NCI-H1048 (cell line): Measurements from ENCODE around the gene TK1.
"Not testable (repeated sequence)": the region's sequence is repeated elsewhere in the genome, so short reads cannot be mapped to it uniquely, and the experiment has no call there.

Experiments
- DNase-seq: peaks from one replicate; lab custom pipeline; 2025; lab: John Stamatoyannopoulos, UW

Gene TK1

DNA sequence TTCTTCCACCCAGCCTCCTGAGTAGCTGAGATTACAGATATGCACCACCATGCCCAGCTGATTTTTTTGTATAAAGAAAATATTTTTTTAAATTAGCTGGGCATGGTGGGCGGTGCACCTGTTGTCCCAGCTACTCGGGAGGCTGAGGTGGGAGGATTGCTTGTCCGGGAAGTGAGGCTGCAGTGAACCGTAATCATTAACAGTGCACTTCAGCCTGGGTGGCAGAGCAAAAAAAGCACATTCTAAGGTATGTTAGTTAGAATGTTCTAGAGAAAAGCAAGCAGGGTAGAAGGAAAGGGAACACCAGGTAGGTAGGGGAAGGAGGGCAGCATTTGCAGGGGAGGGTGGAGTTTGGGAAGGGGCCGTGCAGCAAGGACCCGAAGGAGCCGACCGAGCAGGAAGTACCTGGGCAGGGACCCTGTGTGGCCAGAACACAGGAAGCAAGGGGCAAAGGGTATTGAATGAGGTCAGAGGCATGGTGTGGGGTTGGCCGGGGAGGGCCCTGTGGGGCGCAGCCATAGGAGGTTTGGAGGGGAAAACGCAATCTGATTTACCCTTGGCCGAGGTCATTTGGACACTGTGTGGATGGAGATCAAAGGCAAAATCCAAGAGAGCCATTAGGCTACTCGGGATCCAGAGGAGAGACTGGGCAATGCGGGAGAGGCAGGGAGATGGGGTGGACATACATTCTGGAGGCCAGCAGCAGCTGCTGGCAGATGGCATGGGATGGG lies 38.4 kb downstream of the TK1 start:
- no peak for DNase-seq

DNA sequence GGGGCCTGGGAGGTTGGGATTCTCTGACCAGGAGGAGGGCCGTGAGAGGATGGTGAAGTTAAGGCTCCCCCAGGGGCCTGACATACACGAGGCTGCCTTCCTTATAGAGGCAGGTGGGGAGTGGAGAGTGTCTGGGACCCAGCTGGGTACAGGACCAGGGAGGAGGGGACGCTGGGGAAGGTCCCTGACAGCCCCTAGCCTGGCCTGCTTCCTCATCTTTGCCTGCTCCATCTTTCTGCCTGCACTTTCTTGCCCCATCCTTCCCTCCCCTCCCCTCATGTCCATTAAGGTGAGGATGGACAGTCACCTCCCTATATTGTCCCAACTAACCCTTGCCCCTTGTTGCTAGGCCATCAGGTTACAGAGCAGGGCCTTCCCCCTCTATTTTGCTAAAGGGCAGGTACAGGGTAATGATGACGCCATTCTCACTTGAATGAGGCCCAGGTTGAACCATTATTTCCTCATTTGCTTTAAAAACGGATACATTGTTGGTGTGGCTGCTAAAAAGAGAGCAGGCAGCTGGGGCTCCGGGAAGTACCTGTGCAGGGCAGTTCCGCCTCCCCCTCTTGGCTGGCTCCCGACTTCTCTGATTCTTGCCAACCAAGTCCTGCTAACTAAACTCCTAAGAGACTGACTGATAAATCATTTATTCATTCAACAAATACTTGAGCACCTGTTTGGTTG lies 39.4 kb downstream of the TK1 start:
- DNase-seq = no peak

DNA sequence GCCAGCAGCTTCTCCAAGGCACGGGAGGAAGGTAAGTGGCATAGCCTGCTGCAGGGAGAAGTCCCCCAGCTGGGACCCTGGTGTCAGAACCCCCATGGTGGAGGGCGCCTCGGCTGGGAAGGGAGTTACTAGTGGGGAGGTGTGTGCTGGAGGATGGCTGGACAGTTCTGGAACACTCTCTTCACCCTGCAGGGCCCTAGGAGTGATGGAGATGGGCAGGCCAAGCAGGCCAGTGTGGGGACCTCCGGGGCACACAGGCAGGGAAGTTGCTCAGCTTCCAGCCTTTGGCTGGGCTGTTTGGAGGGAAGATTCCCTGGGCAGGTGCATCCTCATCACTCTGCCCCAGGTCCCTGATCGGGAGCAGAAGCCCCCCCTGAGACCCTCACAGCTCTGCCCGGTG lies 40.0 kb downstream of the TK1 start:
- no peak for DNase-seq

DNA sequence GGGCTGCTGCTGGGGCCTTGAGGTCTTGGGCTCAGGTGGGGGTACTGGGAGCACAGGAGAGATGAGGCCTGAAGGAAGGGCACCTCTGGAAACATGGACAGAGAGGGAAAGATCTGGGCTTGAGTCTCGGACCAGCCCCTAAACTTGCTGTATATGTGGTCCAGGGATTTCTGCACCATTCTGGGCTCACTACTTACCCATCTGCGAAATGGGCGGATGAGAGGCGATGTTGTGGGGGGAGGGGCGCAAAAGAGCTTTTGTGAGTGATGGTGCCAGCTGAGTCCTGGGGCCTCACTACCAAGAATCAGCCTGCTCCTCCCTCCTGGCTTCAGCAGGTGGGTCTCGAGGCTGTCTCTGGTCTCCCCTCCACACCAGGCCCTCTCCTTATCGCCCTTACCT lies 40.4 kb downstream of the TK1 start:
- no peak for DNase-seq

DNA sequence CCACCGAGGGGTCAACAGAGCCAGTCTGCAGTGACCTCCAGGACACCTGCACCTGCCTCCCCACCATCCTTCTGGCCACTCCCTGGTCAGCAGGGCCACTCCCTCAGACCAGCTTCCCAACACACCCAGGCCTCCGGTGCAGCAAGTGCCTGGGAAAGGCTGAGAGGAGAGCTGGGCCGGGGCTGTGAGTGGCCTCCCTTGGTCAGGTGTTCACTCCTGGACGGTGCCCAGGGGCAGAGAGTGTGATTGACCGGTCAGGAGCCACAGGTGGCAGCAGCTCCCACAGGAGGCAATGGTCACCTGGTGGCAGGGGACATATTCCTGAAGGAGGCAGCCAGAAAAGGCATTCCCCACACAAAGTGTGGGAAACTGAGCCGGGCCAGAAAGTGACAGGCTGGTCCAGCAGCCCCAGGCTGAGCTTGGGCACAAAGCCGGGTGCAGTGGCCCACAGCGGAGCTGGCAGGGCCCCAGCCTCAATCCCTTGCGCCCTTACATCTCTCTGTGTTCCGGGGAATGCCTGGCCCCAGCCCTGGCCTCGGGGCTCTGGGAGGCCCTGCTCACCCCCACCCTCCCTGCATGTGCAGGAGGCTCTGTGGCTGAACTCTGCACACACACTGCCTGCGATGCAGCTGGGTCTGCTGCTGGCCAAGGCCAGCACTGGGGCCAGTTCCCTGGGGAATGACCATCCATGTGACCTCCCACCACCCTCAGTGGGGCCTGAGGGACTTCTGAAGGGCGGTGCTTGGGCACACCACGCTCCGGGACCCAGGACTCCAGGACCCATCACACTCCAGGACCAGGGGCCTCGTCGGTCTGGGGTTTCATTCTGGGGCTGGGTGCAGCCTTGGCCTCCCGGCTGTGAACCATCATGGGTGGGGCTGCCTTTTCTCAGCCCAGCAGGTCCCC lies 41.9 kb downstream of the TK1 start:
- no peak for DNase-seq

DNA sequence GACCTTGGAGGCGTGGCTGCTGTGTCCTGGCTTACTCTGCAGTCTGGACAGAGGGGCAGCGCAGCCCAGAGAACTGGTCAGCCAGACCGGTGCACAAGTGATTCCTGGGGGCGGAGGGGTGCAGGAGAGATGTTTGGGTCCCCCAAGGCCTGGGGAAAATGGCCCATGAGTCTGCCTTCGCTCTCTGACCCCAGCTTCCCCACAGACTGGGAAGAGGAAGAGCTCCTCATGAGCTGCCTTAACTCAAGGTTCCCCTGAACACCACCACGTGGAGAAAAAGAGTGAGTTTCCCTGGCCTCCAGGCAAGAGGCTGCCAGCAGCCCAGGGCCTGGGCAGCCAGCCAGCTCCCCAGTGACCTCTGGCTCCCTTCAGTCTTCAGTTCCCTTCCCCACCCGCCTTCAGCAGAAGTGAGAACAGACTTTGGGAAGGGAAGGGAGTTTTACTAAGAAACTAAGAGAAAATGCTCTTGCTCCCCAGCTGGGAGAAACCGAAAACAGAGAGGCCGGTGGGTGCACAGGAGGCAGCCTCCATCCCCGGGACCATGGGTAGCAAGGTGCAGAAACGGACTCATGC lies 42.6 kb downstream of the TK1 start:
- DNase-seq = no peak

DNA sequence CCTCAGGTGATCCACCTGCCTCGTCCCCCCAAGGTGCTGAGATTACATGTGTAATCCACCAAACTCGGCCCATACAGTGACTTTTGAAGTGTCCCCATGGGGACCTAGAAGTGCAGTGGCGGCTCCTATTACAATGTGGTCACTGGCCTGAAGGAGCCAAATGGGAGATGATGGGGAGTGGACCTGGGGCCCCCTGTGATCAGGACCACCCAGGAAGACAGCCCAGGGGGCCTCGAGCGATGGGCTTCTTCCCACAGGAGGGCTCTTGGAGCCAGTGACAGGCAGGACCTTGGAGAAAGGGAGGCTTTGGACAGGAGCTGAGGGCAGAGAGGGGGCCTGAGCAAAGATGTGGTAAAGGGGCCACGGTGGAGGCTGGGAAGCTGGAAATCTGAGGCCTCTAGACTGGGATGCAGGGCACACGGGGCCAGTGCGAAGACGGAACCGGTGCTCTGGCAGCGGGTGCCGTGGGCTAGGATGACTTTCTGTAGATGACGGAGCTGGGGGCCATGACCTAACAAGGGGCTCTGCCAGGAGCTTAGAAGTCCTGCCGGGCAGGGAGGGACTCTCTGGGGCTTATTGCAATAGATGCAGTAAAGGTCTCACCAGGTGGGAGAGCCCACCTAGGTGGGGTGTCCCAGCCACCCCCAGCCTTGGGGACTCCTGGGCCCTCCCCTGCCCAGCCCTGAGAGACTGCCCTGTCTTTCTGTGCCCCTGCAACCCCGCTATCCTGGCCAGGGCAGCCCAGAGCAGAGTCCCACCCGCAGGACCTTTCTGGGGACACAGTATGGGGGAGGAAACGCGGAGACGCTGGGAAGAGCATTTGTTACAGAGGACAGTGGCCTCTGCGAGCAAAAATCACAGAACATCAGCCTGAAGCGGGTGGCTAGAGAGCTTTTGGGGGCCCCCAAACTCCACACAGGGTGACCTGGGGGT lies 43.4 kb downstream of the TK1 start:
- no peak for DNase-seq

DNA sequence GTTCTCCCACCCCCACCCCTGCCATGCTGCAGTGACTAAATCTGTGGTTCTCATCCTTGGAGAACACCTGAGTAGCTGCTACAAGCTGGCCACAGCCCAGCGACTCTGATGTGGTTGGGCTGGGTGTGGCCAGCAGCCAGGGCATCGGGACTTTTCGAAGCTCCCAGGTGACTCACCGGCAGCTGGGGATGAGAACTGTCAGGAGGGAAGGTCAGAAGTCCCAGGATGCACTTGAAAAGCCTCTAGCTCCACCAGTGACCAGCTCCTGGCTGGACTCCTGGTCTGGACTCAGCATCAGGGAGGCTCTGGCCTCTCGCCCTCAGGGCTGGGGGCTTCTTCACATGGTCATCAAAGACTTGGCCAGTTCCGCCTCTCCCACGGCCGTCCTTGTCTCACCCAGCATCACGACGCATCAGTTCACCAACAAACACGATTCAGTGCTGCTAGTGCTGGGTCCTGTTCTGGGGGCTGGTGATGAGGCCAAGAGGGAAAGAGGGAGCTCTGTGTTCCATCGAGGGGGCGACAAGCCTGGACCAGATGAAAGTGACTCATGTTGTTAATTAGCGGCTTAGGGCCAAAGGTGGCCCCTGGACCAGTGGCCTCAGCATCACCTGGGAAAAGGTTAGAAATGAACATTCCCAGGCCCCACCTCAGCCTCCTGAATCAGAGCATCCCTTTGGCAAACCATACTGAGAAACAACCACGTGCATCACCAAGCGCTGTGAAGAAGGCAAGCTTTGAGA lies 44.6 kb downstream of the TK1 start:
- DNase-seq = no peak

DNA sequence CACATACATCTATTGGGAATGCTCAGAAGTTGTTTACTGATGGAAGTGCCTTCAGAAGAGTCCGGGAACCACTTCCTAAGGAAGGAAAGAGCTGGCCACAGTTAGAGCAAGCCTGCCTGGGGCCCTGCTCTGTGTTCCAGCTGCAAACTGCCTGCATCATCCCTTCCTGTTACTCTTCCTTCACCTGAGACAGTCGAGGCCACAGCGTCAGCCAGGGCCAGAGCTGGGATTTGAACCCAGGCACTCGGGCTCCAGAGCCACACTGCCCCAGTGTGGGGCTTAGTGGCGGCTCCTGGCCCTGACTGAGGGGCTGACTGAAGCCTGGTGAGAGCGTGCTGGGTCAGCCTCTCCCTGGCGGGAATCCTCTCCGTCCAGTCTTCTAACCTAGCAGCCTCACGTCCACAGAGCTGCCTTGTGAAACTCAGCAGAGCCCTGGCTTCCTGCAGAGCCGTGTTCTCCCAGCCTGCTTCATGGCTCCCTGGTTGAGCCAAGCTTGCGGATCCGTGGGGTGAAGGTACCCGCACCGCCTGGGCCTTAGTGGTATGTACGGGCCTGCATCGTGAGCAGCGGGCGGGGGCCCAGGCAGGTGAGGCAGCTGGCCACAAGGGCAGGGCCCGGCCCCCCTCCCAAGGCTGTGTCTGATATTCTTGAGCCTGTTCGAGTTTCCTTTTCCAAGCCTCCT lies 45.3 kb downstream of the TK1 start:
- no peak for DNase-seq

DNA sequence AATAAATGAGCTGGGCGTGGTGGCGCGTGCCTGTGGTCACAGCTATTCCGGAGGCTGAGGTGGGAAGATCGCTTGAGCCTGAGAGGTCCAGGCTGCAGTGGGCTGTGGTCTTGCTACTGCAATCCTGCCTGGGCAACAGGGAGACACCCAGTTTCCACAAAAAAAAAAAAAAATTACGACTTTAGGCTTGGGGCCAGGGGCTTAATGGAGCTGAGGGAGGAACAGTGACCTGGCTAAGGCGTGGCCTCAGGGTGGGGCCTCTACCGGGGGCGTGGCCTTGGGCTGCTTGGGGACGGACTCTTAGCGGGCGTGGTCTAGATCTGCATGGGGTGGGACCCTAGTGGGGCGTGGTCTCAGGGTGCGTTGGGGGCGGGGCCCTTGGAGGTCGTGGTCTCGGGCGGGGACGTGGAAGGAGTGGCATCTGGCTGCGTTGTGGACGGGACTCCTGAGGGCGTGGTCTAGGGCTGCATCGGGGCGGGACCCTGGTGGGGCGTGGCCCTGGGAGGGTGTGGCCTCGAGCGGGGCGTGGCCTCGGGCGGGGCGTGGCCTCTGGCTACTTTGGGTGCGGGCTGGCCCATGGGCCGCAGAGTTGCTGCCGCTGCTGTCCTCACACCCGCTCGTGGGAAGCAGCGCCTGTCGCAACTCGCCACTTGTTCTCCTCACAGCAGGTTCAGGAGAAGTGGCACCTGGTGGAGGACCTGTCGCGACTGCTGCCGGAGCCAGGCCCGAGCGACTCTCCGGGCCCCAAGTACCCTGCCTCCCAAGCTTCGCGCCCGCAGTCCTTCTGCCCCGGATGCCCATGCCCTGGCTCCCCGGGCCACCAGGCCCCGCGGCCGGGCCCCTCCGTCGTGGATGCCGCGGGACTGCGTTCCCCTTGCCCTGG lies 46.4 kb downstream of the TK1 start:
- peak; percentile 97 for DNase-seq

DNA sequence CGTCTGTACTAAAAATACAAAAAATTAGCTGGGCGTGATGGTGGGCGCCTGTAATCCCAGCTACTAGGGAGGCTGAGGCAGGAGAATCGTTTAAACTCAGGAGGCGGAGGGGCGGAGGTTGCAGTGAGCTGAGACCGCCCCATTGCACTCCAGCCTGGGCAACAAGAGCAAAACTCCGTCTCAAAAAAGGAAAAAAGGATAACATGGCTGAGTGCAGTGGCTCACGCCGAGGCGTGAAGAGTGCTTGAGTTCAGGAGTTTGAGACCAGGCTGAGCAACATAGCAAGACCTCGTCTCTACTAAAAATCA lies 47.0 kb downstream of the TK1 start:
- DNase-seq = not testable (repeated sequence)

DNA sequence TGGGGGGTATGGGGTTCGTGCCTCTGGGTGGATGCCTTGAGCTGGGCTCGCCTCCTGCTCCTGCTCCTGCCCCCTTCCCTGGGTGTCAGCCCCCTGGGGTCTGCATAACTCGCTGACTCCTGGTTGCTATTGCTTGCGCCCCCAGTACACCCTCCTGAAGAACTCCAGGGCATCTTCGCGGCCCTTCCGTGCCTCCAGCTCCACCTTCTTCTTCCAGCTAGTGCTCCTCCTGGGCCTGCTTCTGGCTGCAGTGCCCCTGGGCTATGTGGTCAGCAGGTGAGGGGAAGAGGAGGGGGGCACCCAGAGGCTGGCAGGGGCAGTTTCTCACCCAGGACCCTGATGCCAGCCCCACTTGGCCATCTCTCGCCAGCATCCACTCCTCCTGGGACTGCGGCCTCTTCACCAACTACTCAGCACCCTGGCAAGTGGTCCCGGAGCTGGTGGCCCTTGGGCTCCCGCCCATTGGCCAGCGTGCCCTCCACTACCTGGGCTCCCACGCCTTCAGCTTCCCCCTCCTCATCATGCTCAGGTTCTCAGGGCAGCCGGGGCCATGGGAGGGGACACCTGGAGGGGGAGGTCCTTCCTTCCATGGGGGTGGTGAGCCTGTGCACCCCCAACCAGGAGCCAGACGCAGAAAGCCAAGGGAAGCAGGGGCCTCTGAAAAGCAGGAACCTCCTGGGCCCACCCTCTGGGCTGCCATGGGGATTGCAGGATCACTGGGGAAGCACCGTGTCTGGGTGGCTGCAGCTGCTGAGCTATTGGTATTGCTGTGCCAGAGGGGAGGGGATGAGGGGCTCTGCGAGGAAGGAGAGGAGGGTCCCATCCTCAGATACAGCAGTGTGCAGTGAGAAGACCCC lies 48.4 kb downstream of the TK1 start:
- no peak for DNase-seq

DNA sequence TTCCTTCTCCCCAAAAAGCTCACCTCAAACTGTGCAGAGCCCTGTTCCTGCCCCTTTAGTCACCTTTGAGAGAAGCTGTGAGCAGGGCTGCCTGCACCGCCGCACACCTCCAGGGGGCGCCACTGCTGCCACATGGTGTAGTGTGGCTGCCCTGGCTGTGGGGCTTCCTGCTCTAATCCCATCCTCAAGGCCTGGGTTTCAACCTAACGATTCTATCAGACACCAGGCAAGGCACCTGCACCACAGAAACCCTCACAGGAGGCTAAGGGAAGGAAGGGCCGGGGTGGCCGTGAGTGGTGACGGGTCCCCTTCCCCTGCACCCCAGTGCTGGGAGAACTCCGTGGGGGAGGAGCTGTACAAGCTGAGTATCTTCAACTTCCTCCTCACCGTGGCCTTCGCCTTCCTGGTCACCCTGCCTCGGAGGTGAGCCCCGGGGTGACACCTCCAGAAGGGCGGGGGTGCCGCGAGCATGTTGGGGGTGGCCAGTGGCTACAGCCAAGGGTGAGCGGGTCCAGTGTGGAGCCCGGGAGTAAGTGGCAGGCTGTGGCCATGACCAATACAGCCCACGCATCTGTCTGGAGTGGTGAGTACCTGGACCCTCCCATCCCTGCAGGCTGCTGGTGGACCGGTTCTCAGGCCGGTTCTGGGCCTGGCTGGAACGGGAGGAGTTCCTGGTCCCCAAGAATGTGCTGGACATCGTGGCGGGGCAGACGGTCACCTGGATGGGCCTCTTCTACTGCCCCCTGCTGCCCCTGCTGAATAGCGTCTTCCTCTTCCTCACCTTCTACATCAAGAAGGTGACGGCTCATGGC lies 49.3 kb downstream of the TK1 start:
- no peak for DNase-seq

DNA sequence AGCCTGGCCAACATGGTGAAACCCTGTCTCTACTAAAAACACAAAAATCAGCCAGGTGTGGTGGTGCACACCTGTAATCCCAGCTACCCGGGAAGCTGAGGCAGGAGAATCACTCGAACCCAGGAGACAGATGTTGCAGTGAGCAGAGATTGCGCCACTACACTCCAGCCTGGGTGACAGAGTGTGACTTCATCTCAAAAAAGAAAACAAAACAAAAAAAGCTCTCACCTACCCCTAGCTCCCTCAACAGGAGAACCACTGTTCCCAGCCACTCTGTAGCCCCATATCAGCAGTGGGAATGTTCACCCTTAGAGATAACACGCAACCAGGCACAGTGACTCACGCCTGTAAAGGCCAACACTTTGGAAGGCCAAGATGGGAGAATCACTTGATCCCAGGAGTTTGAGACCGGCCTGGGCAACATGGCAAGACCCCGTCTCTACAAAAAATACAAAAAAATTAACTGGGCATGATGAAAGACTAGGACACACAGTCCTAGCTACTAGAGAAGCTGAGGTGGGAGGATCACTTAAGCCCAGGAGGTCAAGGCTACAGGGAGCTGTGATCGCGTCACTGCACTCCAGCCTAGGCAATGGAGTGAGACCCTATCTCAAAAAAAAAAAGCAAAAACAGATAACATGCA lies 50.9 kb downstream of the TK1 start:
- DNase-seq = no peak

DNA sequence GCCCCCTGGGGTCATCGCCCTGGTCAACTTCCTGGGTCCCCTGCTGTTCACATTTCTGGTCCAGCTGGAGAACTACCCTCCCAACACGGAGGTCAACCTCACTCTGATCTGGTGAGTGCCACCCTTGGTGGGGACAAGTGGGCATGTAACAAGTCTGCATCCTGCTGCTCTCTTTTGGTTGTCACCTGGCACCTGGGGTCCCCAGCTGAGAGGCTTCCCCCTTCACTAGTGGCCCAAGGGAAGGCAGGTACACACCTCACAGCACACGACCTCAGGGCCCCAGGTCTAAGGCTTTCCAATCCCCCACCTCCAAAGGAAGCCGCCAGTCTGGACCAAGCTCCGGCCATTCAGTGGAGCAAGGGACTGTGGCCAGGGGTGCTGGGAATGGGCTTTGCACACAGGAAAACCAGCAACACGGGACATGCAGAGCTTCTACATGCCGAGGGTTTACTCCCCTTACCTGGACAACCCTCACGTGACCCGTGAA lies 51.9 kb downstream of the TK1 start:
- DNase-seq = no peak

DNA sequence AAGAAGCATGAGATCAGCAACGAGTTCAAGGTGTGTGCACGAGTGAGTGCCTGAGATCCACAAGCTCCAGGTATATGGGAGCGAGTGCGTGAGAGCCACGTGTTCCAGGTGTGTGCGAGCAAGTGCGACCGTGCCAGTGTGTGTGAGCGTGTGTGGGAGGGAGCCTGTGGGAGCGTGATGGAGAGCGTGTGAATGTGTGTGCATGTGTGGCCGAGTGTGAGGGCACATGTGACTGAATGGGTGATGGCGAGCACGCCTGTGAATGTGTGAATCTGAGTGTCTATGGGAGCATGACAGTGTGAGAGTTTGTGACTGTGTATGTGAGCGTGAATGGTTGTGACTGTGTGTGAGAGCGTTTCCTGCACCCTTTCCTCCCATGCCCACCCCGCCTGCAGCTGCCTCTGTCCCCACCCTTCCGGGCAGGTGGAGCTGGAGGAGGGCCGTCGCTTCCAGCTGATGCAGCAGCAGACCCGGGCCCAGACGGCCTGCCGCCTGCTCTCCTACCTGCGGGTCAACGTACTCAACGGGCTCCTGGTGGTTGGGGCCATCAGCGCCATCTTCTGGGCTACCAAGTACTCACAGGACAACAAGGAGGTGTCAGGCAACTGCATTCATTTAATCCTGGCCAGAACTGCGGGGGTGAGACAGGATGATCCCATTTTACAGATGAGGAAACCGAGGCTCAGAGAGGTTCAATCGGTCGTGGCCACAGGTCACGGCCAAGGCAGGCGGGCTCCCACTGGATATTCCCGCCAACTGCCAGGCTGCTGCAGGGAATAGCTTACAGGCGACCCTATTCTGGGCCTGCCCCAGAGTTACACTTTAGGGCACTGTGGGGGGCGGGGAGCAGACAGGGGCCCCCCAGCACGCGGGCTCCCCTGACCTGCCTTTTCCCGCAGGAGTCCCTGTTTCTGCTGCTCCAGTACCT lies 52.6 kb downstream of the TK1 start:
- no peak for DNase-seq
